Loucy (cell line): ENCODE results near the gene KPNA1.

Experiments
- EZH2phosphoT487 ChIP-seq: fragments of 200-600 bp; IDR thresholded peaks from 2 replicates; pipeline ENCODE4 v1.6.1; 2018; ENCODE audit warnings: antibody characterized with exemption, mild to moderate bottlenecking, moderate library complexity, borderline replicate concordance
- TF ChIP-seq, protein P1 (sequence below): fragments of 200-600 bp; sonication (generic); conservative IDR thresholded peaks from 2 replicates; pipeline ENCODE4 v1.5.1; 2014; ENCODE audit warnings: mild to moderate bottlenecking, antibody characterized with exemption, low read length

DNA sequence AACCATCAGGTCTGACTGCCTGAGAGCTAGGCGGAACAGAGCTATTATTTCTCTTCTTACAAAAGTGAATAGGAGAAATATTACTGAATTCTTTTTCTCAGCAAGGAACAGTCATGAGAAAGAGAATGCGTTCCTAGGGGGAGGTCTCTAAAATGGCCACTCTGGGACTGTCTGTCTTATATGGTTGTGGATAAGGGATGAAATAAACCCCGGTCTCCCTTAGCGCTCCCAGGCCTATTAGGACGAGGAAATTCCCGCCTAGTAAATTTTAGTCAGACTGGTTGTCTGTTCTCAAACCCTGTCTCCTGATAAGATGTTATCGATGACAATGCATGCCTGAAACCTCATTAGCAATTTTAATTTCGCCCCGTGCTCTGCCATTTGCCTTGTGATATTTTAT, 78.8 kb downstream of the KPNA1 start:
- TF ChIP-seq, protein P1, sequence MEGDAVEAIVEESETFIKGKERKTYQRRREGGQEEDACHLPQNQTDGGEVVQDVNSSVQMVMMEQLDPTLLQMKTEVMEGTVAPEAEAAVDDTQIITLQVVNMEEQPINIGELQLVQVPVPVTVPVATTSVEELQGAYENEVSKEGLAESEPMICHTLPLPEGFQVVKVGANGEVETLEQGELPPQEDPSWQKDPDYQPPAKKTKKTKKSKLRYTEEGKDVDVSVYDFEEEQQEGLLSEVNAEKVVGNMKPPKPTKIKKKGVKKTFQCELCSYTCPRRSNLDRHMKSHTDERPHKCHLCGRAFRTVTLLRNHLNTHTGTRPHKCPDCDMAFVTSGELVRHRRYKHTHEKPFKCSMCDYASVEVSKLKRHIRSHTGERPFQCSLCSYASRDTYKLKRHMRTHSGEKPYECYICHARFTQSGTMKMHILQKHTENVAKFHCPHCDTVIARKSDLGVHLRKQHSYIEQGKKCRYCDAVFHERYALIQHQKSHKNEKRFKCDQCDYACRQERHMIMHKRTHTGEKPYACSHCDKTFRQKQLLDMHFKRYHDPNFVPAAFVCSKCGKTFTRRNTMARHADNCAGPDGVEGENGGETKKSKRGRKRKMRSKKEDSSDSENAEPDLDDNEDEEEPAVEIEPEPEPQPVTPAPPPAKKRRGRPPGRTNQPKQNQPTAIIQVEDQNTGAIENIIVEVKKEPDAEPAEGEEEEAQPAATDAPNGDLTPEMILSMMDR, result no peak
- TF ChIP-seq EZH2phosphoT487, result no peak
